ENCODE results near the gene MRPL18.

- no peak for TF ChIP-seq CTCF (IDR thresholded peaks at IDR 0.05)
- TF ChIP-seq POLR2AphosphoS5 (IDR thresholded peaks at IDR 0.05), result no peak
- no peak for TF ChIP-seq POLR2A (IDR thresholded peaks at IDR 0.05)
These were observed 51.8 kb downstream of the MRPL18 start for GRCh38 chr6:159842035-159842434.
